Transverse colon (tissue), 4 donors: ENCODE data around the gene THRA.

Experiments used
- EP300 ChIP-seq: sonication (generic); formaldehyde crosslinking; IDR thresholded peaks from one replicate; pipeline ENCODE4 v1.6.1; 2017; ENCODE audit warnings: antibody characterized with exemption, low read depth
- POLR2A ChIP-seq: fragments of 450-650 bp; IDR thresholded peaks from one replicate; pipeline ENCODE4 v1.6.1; 2016; ENCODE audit warnings: antibody characterized with exemption, mild to moderate bottlenecking, moderate library complexity
- POLR2AphosphoS5 ChIP-seq, 3 donors: sonication (generic); formaldehyde crosslinking; IDR thresholded peaks; one replicate each; pipeline ENCODE4 v1.6.1; 2016; ENCODE audit warnings: antibody characterized with exemption in 3 of 3
- TF ChIP-seq, protein P1 (sequence below), 5 experiments: fragments of 200-600 bp in 3 of 5; fragments of 450-650 bp in 2 of 5; sonication (generic) in 3 of 5; IDR thresholded peaks; 1 replicate in 2 of 5; 2 replicates in 3 of 5; pipeline ENCODE4 v1.5.1; 2016 to 2017; ENCODE audit warnings: antibody characterized with exemption in 5 of 5, inconsistent platforms in 3 of 5, mild to moderate bottlenecking in 2 of 5, moderate library complexity in 1 of 5

DNA sequence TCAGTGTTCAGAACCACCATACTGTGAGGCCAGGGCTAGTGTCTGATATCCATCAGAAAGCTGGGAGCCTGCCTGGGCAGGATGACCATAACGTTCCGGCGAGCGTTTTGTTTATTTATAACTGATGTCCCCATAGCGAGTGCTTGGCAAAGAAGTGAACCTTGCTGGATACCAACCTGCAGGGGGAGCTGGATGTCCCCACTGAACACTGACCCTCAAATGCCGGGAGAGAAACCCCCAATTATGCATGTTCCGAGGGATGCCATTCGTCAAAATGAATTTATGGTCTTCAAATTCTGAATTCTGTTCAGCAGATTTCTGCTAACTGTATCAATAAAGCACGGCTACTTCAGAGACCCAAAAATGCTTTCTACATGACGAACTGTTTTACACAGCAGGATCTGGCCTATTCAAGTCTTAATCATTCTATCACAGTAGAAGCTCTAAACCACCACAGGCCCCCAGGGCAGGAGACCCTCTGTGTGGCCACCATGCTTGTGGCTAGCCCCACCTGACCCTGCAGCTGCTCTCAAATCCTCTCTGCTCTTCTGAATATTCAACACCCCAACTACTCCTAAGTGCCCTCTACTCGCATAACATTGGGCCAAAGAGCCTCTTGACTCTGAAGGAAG, 23.8 kb upstream of the THRA start:
- no peak for TF ChIP-seq POLR2A
- TF ChIP-seq EP300: no peak
- TF ChIP-seq, protein P1, sequence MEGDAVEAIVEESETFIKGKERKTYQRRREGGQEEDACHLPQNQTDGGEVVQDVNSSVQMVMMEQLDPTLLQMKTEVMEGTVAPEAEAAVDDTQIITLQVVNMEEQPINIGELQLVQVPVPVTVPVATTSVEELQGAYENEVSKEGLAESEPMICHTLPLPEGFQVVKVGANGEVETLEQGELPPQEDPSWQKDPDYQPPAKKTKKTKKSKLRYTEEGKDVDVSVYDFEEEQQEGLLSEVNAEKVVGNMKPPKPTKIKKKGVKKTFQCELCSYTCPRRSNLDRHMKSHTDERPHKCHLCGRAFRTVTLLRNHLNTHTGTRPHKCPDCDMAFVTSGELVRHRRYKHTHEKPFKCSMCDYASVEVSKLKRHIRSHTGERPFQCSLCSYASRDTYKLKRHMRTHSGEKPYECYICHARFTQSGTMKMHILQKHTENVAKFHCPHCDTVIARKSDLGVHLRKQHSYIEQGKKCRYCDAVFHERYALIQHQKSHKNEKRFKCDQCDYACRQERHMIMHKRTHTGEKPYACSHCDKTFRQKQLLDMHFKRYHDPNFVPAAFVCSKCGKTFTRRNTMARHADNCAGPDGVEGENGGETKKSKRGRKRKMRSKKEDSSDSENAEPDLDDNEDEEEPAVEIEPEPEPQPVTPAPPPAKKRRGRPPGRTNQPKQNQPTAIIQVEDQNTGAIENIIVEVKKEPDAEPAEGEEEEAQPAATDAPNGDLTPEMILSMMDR (IDR thresholded peaks at IDR 0.05): peak; percentile 57 to 76 (median 59)
- TF ChIP-seq POLR2AphosphoS5 (IDR thresholded peaks at IDR 0.05): peak in 2 of 3 donors; percentile 76
